HCT116 (cell line): Measurements from ENCODE around the gene ARNT2. TPM values are rescaled to one million over a fixed set of nuclear protein-coding genes. Genes with fewer than 3 reads are reported as not detected.

Source experiments
- ATAC-seq: fragments of 200-7000 bp; cut with Tn5 transposase; 2 replicates; pipeline ENCODE4 v1.9.1; 2020; ENCODE audit warnings: mild to moderate bottlenecking, moderate library complexity
- BruUV-seq: library from RNA; stranded (reverse); fragments of 400-500 nt; replicated peaks from 2 replicates; lab custom pipeline; 2021; lab: Mats Ljungman, UMichigan
- CTCF ChIA-PET: fragments of 300-600 bp; sonication (Branson Sonifier 250); formaldehyde crosslinking; loops from one replicate; lab custom pipeline; 2021; ENCODE audit warnings: antibody characterized with exemption; lab: Charles Lee
- POLR2A ChIA-PET: fragments of 300-600, 350-600 bp; sonication (Branson Sonifier 250); formaldehyde crosslinking; loops from one replicate; lab custom pipeline; 2021; ENCODE audit warnings: antibody characterized with exemption; lab: Charles Lee
- RAD21 ChIA-PET, 2 experiments: fragments of 300-600 bp; sonication (Branson Sonifier 250); formaldehyde crosslinking; loops; one replicate each; lab custom pipeline; 2023; ENCODE audit warnings: low total read pairs in 2 of 2; ENCODE audit not compliant: uncharacterized antibody in 2 of 2, unreplicated experiment in 2 of 2, low non-redundant PET in 1 of 2; lab: Charles Lee
- DNase-seq: peaks from one replicate; pipeline ENCODE4 v3.0.0-alpha.2; 2010; ENCODE audit warnings: low read depth, low spot score
- H2AFZ ChIP-seq: fragments of 200-600 bp; shearing (Covaris generic), sonication (generic); 2 replicates; pipeline ENCODE4 v1.6.1; 2017; ENCODE audit warnings: low read depth, mixed run types, mixed read lengths, antibody characterized with exemption, low read length; ENCODE audit not compliant: poor library complexity, severe bottlenecking
- H3K27ac ChIP-seq: 2 replicates; pipeline ENCODE4 v1.5.1; 2012; ENCODE audit warnings: low read depth, low read length
- H3K27me3 ChIP-seq: fragments of 200-600 bp; sonication (generic); 2 replicates; pipeline ENCODE4 v1.6.1; 2016; ENCODE audit warnings: mixed run types, low read length, mixed read lengths; ENCODE audit not compliant: insufficient read depth
- H3K36me3 ChIP-seq, 2 experiments: fragments of 200-500 bp in 1 of 2; fragments of 200-600 bp in 1 of 2; sonication (Bioruptor generic) in 1 of 2; sonication (generic) in 1 of 2; 2 replicates each; pipeline versions ENCODE4 v1.5.1 to v1.6.1; 2014 to 2016; ENCODE audit warnings: low read length in 2 of 2, inconsistent platforms in 1 of 2, mixed read lengths in 1 of 2, mixed run types in 1 of 2; ENCODE audit not compliant: insufficient read depth in 2 of 2, control insufficient read depth in 1 of 2
- H3K4me1 ChIP-seq, 2 experiments: fragments of 200-600 bp in 1 of 2; sonication (generic) in 1 of 2; 2 replicates each; pipeline versions ENCODE4 v1.5.1 to v1.6.1; 2012 to 2017; ENCODE audit warnings: low read length in 2 of 2, inconsistent platforms in 1 of 2, mild to moderate bottlenecking in 1 of 2, mixed read lengths in 1 of 2, mixed run types in 1 of 2, moderate library complexity in 1 of 2; ENCODE audit not compliant: insufficient read depth in 2 of 2, control insufficient read depth in 1 of 2
- H3K4me2 ChIP-seq: fragments of 200-600 bp; sonication (generic); 2 replicates; pipeline ENCODE4 v1.6.1; 2017; ENCODE audit warnings: mixed run types, low read length, mixed read lengths
- H3K4me3 ChIP-seq, 2 experiments: fragments of 200-600 bp in 1 of 2; sonication (generic) in 1 of 2; replicated peaks in 1 of 2; 2 replicates each; pipeline ENCODE4 v1.5.1; 2011 to 2016; ENCODE audit warnings: low read length in 2 of 2, control low read depth in 1 of 2, low read depth in 1 of 2, mild to moderate bottlenecking in 1 of 2, mixed read lengths in 1 of 2, mixed run types in 1 of 2
- H3K79me2 ChIP-seq: fragments of 200-600 bp; sonication (generic); 2 replicates; pipeline ENCODE4 v1.6.1; 2017; ENCODE audit warnings: mild to moderate bottlenecking, mixed run types, low read length, moderate library complexity, mixed read lengths; ENCODE audit not compliant: insufficient read depth
- H3K9ac ChIP-seq: fragments of 200-600 bp; sonication (generic); 2 replicates; pipeline ENCODE4 v1.6.1; 2016; ENCODE audit warnings: low read length, mixed read lengths
- H3K9me2 ChIP-seq: fragments of 200-600 bp; sonication (generic), shearing (Covaris generic); 2 replicates; pipeline ENCODE4 v1.6.1; 2017; ENCODE audit warnings: mixed run types, mild to moderate bottlenecking, moderate library complexity; ENCODE audit not compliant: insufficient read depth
- H3K9me3 ChIP-seq, 2 experiments: fragments of 200-500 bp in 1 of 2; fragments of 200-600 bp in 1 of 2; sonication (Bioruptor generic) in 1 of 2; sonication (generic) in 1 of 2; 2 replicates each; pipeline ENCODE4 v1.6.1; 2014 to 2017; ENCODE audit warnings: low read length in 2 of 2, mixed read lengths in 2 of 2, inconsistent platforms in 1 of 2, low read depth in 1 of 2, mild to moderate bottlenecking in 1 of 2, mixed run types in 1 of 2, moderate library complexity in 1 of 2; ENCODE audit not compliant: control insufficient read depth in 1 of 2, insufficient read depth in 1 of 2
- H4K20me1 ChIP-seq: fragments of 200-600 bp; sonication (generic), shearing (Covaris generic); 2 replicates; pipeline ENCODE4 v1.6.1; 2017; ENCODE audit warnings: mixed run types, mild to moderate bottlenecking, moderate library complexity; ENCODE audit not compliant: insufficient read depth
- CBX3 ChIP-seq: IDR thresholded peaks from 2 replicates; pipeline ENCODE4 v1.6.1; 2012; ENCODE audit warnings: low read depth
- CEBPB ChIP-seq: IDR thresholded peaks from 2 replicates; pipeline ENCODE4 v1.6.1; 2012; ENCODE audit warnings: low read depth
- EGR1 ChIP-seq: IDR thresholded peaks from 2 replicates; pipeline ENCODE4 v1.6.1; 2012; ENCODE audit warnings: low read depth
- EZH2 ChIP-seq: fragments of 200-600 bp; sonication (generic); IDR thresholded peaks from 2 replicates; pipeline ENCODE4 v1.6.1; 2017; ENCODE audit warnings: antibody characterized with exemption, mixed run types
- EZH2phosphoT487 ChIP-seq: fragments of 200-600 bp; IDR thresholded peaks from 2 replicates; pipeline ENCODE4 v1.6.1; 2018; ENCODE audit warnings: antibody characterized with exemption, borderline replicate concordance
- POLR2A ChIP-seq: IDR thresholded peaks from 2 replicates; pipeline ENCODE4 v1.7.0; 2011; ENCODE audit warnings: borderline replicate concordance; ENCODE audit not compliant: insufficient read depth, insufficient read length; ENCODE audit errors: extremely low read depth
- REST ChIP-seq: IDR thresholded peaks from 2 replicates; pipeline ENCODE4 v1.6.1; 2012; ENCODE audit warnings: low read depth
- ZFX ChIP-seq: fragments of 450-650 bp; IDR thresholded peaks from 2 replicates; pipeline ENCODE4 v1.6.1; 2017
- ZNF274 ChIP-seq: fragments of 200-500 bp; sonication (Bioruptor generic); IDR thresholded peaks from 2 replicates; pipeline ENCODE4 v1.6.1; 2014; ENCODE audit warnings: mild to moderate bottlenecking, low read depth, low read length, inconsistent platforms
- intact Hi-C: fragments of 100-400 bp; cut with micrococcal nuclease; formaldehyde crosslinking; loops from 2 replicates; pipeline ENCODE4 v1.10.0; 2022
- total RNA-seq: library from RNA; stranded (reverse); gene quantifications from one replicate; pipeline ENCODE4 v1.2.1, GENCODE V29; 2021; ENCODE audit not compliant: unreplicated experiment

ARNT2 gene
- total RNA-seq, 1 experiment from 2014 or later, result 3.0 TPM

- Histone ChIP-seq H3K27me3 (no peaks in the 10 kb centered on the region), H3K36me3 (no peaks in the 10 kb centered on the region), H3K9me2 (no peaks in the 10 kb centered on the region), H3K9ac (no peak overlapping the region), H3K79me2 (no peaks in the 10 kb centered on the region), H4K20me1 (no peaks in the 10 kb centered on the region), H3K4me1 (peaks cover 3 to 7% of the 10 kb centered on the region in 2 experiments; a peak in 2 of 4 replicates), H3K4me2 (no peak overlapping the region), H3K9me3 (no peaks in the 10 kb centered on the region), H3K4me3 (no peak overlapping the region), H2AFZ (no peak overlapping the region), H3K27ac (no peak overlapping the region)
- intact Hi-C loops, result no loop called here
- TF ChIP-seq POLR2A (no peak), EZH2phosphoT487 (no peak), EGR1 (no peak), CBX3 (no peak), ZFX (no peak), REST (no peak)
- ChIA-PET CTCF (no interaction called here), POLR2A (no interaction called here), RAD21 (no interaction called here)
- ATAC-seq (no peak), DNase-seq (no peak)
- no TSS peak for BruUV-seq
Measured at GRCh38 chr15:80497221-80497620, 93.0 kb downstream of the ARNT2 start.

- Histone ChIP-seq H3K4me2 (no peak overlapping the region), H3K4me1 (peaks cover 3 to 7% of the 10 kb centered on the region in 2 experiments; a peak in 2 of 4 replicates), H3K27ac (no peak overlapping the region), H2AFZ (no peak overlapping the region), H3K36me3 (no peaks in the 10 kb centered on the region), H3K4me3 (no peak overlapping the region), H3K9ac (no peak overlapping the region), H3K9me3 (no peaks in the 10 kb centered on the region), H3K9me2 (no peaks in the 10 kb centered on the region), H3K27me3 (no peaks in the 10 kb centered on the region), H4K20me1 (no peaks in the 10 kb centered on the region), H3K79me2 (no peaks in the 10 kb centered on the region)
- BruUV-seq, result no TSS peak
- TF ChIP-seq ZNF274 (no peak), CEBPB (no peak), EZH2phosphoT487 (no peak), EZH2 (no peak)
- intact Hi-C loops, result no loop called here
- ChIA-PET RAD21 (no interaction called here), CTCF (no interaction called here), POLR2A (no interaction called here)
- ATAC-seq (no peak), DNase-seq (no peak)
Measured at GRCh38 chr15:80498652-80499051, 94.5 kb downstream of the ARNT2 start.
